Peyer's patch (tissue), 4 donors: ENCODE measurements around the gene SLC34A3. TPM values are rescaled to one million over a fixed set of nuclear protein-coding genes. Genes with fewer than 3 reads are reported as not detected.

Experiments used
- DNase-seq, 3 donors: peaks; one replicate each; pipeline ENCODE4 v3.0.0-alpha.2; 2017 to 2019
- H3K27ac ChIP-seq, 4 donors: fragments of 200-600 bp; sonication (generic); one replicate each; pipeline ENCODE4 v1.5.1; 2016 to 2019
- H3K27me3 ChIP-seq, 2 donors: fragments of 200-600 bp; sonication (generic); one replicate each; pipeline ENCODE4 v1.5.1; 2019
- H3K36me3 ChIP-seq, 3 donors: fragments of 200-600 bp; sonication (generic); one replicate each; pipeline ENCODE4 v1.5.1; 2016 to 2019
- H3K4me1 ChIP-seq, 4 donors: fragments of 200-600 bp; sonication (generic); one replicate each; pipeline ENCODE4 v1.5.1; 2016 to 2019
- H3K4me3 ChIP-seq, 4 donors: fragments of 200-600 bp; sonication (generic); 1 replicate in 3 of 4; 2 replicates in 1 of 4; pipeline ENCODE4 v1.5.1; 2016 to 2019; ENCODE audit warnings: mild to moderate bottlenecking in 1 of 4
- H3K9me3 ChIP-seq, 4 donors: fragments of 200-600 bp; sonication (generic); one replicate each; pipeline ENCODE4 v1.5.1; 2016 to 2019; ENCODE audit warnings: mild to moderate bottlenecking in 1 of 4
- CTCF ChIP-seq, 6 experiments: fragments of 450-650 bp in 4 of 6; fragments of 200-600 bp in 2 of 6; sonication (generic) in 1 of 6; IDR thresholded peaks; one replicate each; pipeline ENCODE4 v1.5.1; 2017 to 2019; ENCODE audit warnings: antibody characterized with exemption in 6 of 6, mild to moderate bottlenecking in 3 of 6, moderate library complexity in 1 of 6
- POLR2A ChIP-seq, 2 donors: fragments of 450-650 bp; IDR thresholded peaks; one replicate each; pipeline ENCODE4 v1.5.1; 2017; ENCODE audit warnings: antibody characterized with exemption in 2 of 2, mild to moderate bottlenecking in 2 of 2, moderate library complexity in 2 of 2
- total RNA-seq, 4 donors: library from RNA; depleted of rRNA; stranded (reverse); fragments of >200 nt; gene quantifications; one replicate each; pipeline ENCODE4 v1.1.0, GENCODE V29; 2016

SLC34A3 gene
- total RNA-seq, 4 donors from 2014 or later: 4.0 to 14.8 (median 13.3) TPM; not detected in 1

- DNase-seq: no peak
- TF ChIP-seq POLR2A (IDR thresholded peaks at IDR 0.05) (no peak), CTCF (IDR thresholded peaks at IDR 0.05) (no peak)
- Histone ChIP-seq H3K4me1 (peaks cover 0 to 24% (median 10%) of the 10 kb centered on the region in 4 donors), H3K4me3 (peak overlapping the region in 3 of 4 donors; percentile 14 to 36 (median 20)), H3K36me3 (peaks cover 0 to 58% (median 0%) of the 10 kb centered on the region in 3 donors), H3K27me3 (no peaks in the 10 kb centered on the region), H3K9me3 (no peaks in the 10 kb centered on the region), H3K27ac (peak overlapping the region; percentile 50 to 66 (median 59))
Observed at GRCh38 chr9:137268538-137269201, 38.0 kb downstream of the SLC34A3 start.

GRCh38 chr9:137269231-137269772 lies 38.6 kb downstream of the SLC34A3 start:
- H3K4me1 ChIP-seq: peaks cover 3 to 24% (median 12%) of the 10 kb centered on the region in 4 donors
- no peak for TF ChIP-seq CTCF (IDR thresholded peaks at IDR 0.05)
- no peak for TF ChIP-seq POLR2A (IDR thresholded peaks at IDR 0.05)
- H3K27ac ChIP-seq: peak overlapping the region; percentile 50 to 66 (median 59)
- H3K9me3 ChIP-seq: no peaks in the 10 kb centered on the region
- peak overlapping the region in 3 of 4 donors; percentile 14 to 36 (median 20) for H3K4me3 ChIP-seq
- H3K36me3 ChIP-seq: peaks cover 0 to 51% (median 0%) of the 10 kb centered on the region in 3 donors
- H3K27me3 ChIP-seq: no peaks in the 10 kb centered on the region
- peak in 2 of 3 donors; percentile 69 to 77 for DNase-seq

- Histone ChIP-seq H3K4me3 (no peak overlapping the region), H3K4me1 (peaks cover 6 to 30% (median 13%) of the 10 kb centered on the region in 4 donors), H3K9me3 (no peaks in the 10 kb centered on the region), H3K27me3 (no peaks in the 10 kb centered on the region), H3K36me3 (peaks cover 0 to 35% (median 0%) of the 10 kb centered on the region in 3 donors), H3K27ac (no peak overlapping the region)
- DNase-seq: no peak
- TF ChIP-seq POLR2A (IDR thresholded peaks at IDR 0.05) (no peak), CTCF (IDR thresholded peaks at IDR 0.05) (no peak)
Observed at GRCh38 chr9:137270929-137271695, 40.4 kb downstream of the SLC34A3 start.

GRCh38 chr9:137271696-137272076 lies 41.0 kb downstream of the SLC34A3 start:
- Histone ChIP-seq H3K9me3 (no peaks in the 10 kb centered on the region), H3K4me3 (no peak overlapping the region), H3K4me1 (peaks cover 11 to 36% (median 18%) of the 10 kb centered on the region in 4 donors), H3K27me3 (no peaks in the 10 kb centered on the region), H3K36me3 (peaks cover 0 to 29% (median 0%) of the 10 kb centered on the region in 3 donors), H3K27ac (no peak overlapping the region)
- no peak for DNase-seq
- no peak for TF ChIP-seq POLR2A (IDR thresholded peaks at IDR 0.05)
- no peak for TF ChIP-seq CTCF (IDR thresholded peaks at IDR 0.05)

GRCh38 chr9:137272241-137273094 lies 41.8 kb downstream of the SLC34A3 start:
- H3K4me1 ChIP-seq: peaks cover 17 to 43% (median 22%) of the 10 kb centered on the region in 4 donors
- H3K27me3 ChIP-seq: no peaks in the 10 kb centered on the region
- peaks cover 0 to 23% (median 0%) of the 10 kb centered on the region in 3 donors for H3K36me3 ChIP-seq
- H3K27ac ChIP-seq: no peak overlapping the region
- H3K4me3 ChIP-seq: no peak overlapping the region
- DNase-seq: no peak
- TF ChIP-seq CTCF (IDR thresholded peaks at IDR 0.05) (no peak), POLR2A (IDR thresholded peaks at IDR 0.05) (no peak)
- no peaks in the 10 kb centered on the region for H3K9me3 ChIP-seq
